T-cell (primary cell): ENCODE data around the gene ELMO2. TPM values are rescaled to one million over a fixed set of nuclear protein-coding genes. Genes with fewer than 3 reads are reported as not detected.

Source experiments
- ATAC-seq, 4 experiments: fragments of 200-7000 bp in 3 of 4; fragments of 150-1000 bp in 1 of 4; cut with Tn5 transposase; replicated peaks in 1 of 4; 1 replicate in 3 of 4; 2 replicates in 1 of 4; pipeline ENCODE4 v1.10.0; 2021; ENCODE audit warnings: moderate library complexity in 3 of 4, mild to moderate bottlenecking in 2 of 4, moderate number of reproducible peaks in 1 of 4
- CTCF ChIA-PET, 2 donors: fragments of 300-600 bp; sonication (Branson Sonifier 250); formaldehyde crosslinking; loops; one replicate each; lab custom pipeline; 2022; ENCODE audit warnings: antibody characterized with exemption in 2 of 2; lab: Charles Lee
- POLR2A ChIA-PET, 2 donors: fragments of 300-600 bp; sonication (Branson Sonifier 250); formaldehyde crosslinking; loops; one replicate each; lab custom pipeline; 2022; ENCODE audit warnings: antibody characterized with exemption in 2 of 2; lab: Charles Lee
- DNase-seq, 35 experiments: peaks; one replicate each; pipeline versions ENCODE4 v3.0.0 to v3.0.0-alpha.2; 2013 to 2023
- H3K27ac ChIP-seq: one replicate; pipeline ENCODE4 v1.5.1; 2013; ENCODE audit warnings: low read length
- H3K27me3 ChIP-seq, 2 experiments: replicated peaks in 1 of 2; 1 replicate in 1 of 2; 2 replicates in 1 of 2; pipeline versions ENCODE4 v1.6.1 to v1.7.0; 2013; ENCODE audit warnings: low read length in 1 of 2, mixed read lengths in 1 of 2; ENCODE audit not compliant: control insufficient read depth in 2 of 2, insufficient read depth in 2 of 2; ENCODE audit errors: extremely low read depth in 1 of 2
- H3K36me3 ChIP-seq, 2 donors: 1 replicate in 1 of 2; 2 replicates in 1 of 2; pipeline versions ENCODE4 v1.6.1 to v1.7.0; 2013; ENCODE audit warnings: low read length in 1 of 2; ENCODE audit not compliant: control insufficient read depth in 2 of 2, insufficient read depth in 1 of 2; ENCODE audit errors: extremely low read depth in 1 of 2
- H3K4me1 ChIP-seq, 2 experiments: 1 replicate in 1 of 2; 2 replicates in 1 of 2; pipeline versions ENCODE4 v1.6.1 to v1.7.0; 2013; ENCODE audit warnings: low read length in 2 of 2, mixed read lengths in 1 of 2; ENCODE audit not compliant: insufficient read depth in 2 of 2, control insufficient read depth in 1 of 2; ENCODE audit errors: extremely low read depth in 1 of 2
- H3K4me3 ChIP-seq, 2 donors: 1 replicate in 1 of 2; 2 replicates in 1 of 2; pipeline versions ENCODE4 v1.5.1 to v1.7.0; 2013; ENCODE audit warnings: mild to moderate bottlenecking in 2 of 2, low read length in 1 of 2, moderate library complexity in 1 of 2; ENCODE audit not compliant: control insufficient read depth in 1 of 2; ENCODE audit errors: extremely low read depth in 1 of 2
- H3K9me3 ChIP-seq: 2 replicates; pipeline ENCODE4 v1.7.0; 2013
- H3K27ac Mint-ChIP-seq, 2 donors: one replicate each; pipeline ENCODE4 v1.8.0; 2020 to 2021; ENCODE audit warnings: mild to moderate bottlenecking in 2 of 2, mixed read lengths in 2 of 2
- H3K27me3 Mint-ChIP-seq, 2 donors: one replicate each; pipeline ENCODE4 v1.8.0; 2021 to 2022; ENCODE audit warnings: mixed read lengths in 2 of 2
- H3K36me3 Mint-ChIP-seq: one replicate; pipeline ENCODE4 v1.8.0; 2021; ENCODE audit warnings: mixed read lengths
- H3K4me1 Mint-ChIP-seq, 3 donors: one replicate each; pipeline ENCODE4 v1.8.0; 2020 to 2022; ENCODE audit warnings: mixed read lengths in 3 of 3, mild to moderate bottlenecking in 1 of 3
- H3K4me3 Mint-ChIP-seq, 3 donors: one replicate each; pipeline ENCODE4 v1.8.0; 2020 to 2022; ENCODE audit warnings: mild to moderate bottlenecking in 3 of 3, mixed read lengths in 3 of 3, moderate library complexity in 3 of 3
- H3K9me3 Mint-ChIP-seq, 3 donors: one replicate each; pipeline ENCODE4 v1.8.0; 2020 to 2022; ENCODE audit warnings: mixed read lengths in 3 of 3
- WGBS: methylation state at CpG from one replicate; pipeline ENCODE4 v1.1.5; 2013; ENCODE audit warnings: missing lambda C conversion rate; ENCODE audit not compliant: insufficient coverage; 5-methylcytosine and 5-hydroxymethylcytosine counted together
- total RNA-seq, 35 experiments: library from RNA in 6 of 35; stranded (reverse) in 6 of 35; fragments of 120-200 nt in 1 of 35; gene quantifications; one replicate each; pipeline versions ENCODE4 v1.2.1 to v1.2.4 and lab custom pipeline; 2013 to 2026

ELMO2 gene
- total RNA-seq, 5 donors from 2014 or later (not counting 1 experiment from before 2014, with no cell fraction given), result 48.8 to 86.6 (median 54.2) TPM

GRCh38 chr20:46358346-46359058 is 47.9 kb downstream of the ELMO2 start:
- H3K4me1 Mint-ChIP-seq, result peaks cover 74 to 85% (median 82%) of the 10 kb centered on the region in 3 donors
- CTCF ChIA-PET, result interaction anchor here (0.5 to 1.3 kb wide), 2 partner anchors 44 to 966 kb away, joined by 4 read pairs; no protein-coding TSS in a partner anchor
- peak overlapping the region in 1 of 3 donors; percentile 6 for H3K4me3 Mint-ChIP-seq
- H3K27ac ChIP-seq, result no peak overlapping the region
- ATAC-seq (no peak), DNase-seq (no peak)
- H3K4me1 ChIP-seq, result peaks cover 23 to 73% of the 10 kb centered on the region in 2 experiments
- WGBS, result 89% methylated on average over 16 of the region's 19 CpGs
- POLR2A ChIA-PET, result no interaction called here
- peaks cover 18% of the 10 kb centered on the region for H3K36me3 Mint-ChIP-seq
- H3K4me3 ChIP-seq, result no peak overlapping the region
- H3K9me3 Mint-ChIP-seq, result no peaks in the 10 kb centered on the region
- H3K27ac Mint-ChIP-seq, result peak overlapping the region; percentile 62 to 85
- H3K9me3 ChIP-seq, result no peaks in the 10 kb centered on the region
- peaks cover 6 to 49% of the 10 kb centered on the region in 2 donors for H3K36me3 ChIP-seq
- H3K27me3 ChIP-seq, result no peaks in the 10 kb centered on the region
- H3K27me3 Mint-ChIP-seq, result no peaks in the 10 kb centered on the region

- Histone ChIP-seq H3K27me3 (no peaks in the 10 kb centered on the region), H3K4me3 (no peak overlapping the region), H3K27ac (peak overlapping the region; percentile 19), H3K9me3 (no peaks in the 10 kb centered on the region), H3K36me3 (peaks cover 14 to 43% of the 10 kb centered on the region in 2 donors), H3K4me1 (peaks cover 12 to 61% of the 10 kb centered on the region in 2 experiments)
- Mint-ChIP-seq H3K4me1 (peaks cover 60 to 78% (median 71%) of the 10 kb centered on the region in 3 donors), H3K4me3 (peak overlapping the region in 1 of 3 donors; percentile 50), H3K36me3 (peaks cover 20% of the 10 kb centered on the region), H3K27ac (peak overlapping the region; percentile 75 to 85), H3K9me3 (no peaks in the 10 kb centered on the region), H3K27me3 (no peaks in the 10 kb centered on the region)
- ATAC-seq (peak; percentile 14 to 27 (median 20)), DNase-seq (no peak)
- 40% methylated on average over 10 of the region's 13 CpGs for WGBS
- POLR2A ChIA-PET, result no interaction called here
- CTCF ChIA-PET, result no interaction called here
Measured at GRCh38 chr20:46357030-46357514, 49.3 kb downstream of the ELMO2 start.

GRCh38 chr20:46356195-46357029 is 50.0 kb downstream of the ELMO2 start:
- H3K9me3 Mint-ChIP-seq, result no peaks in the 10 kb centered on the region
- CTCF ChIA-PET, result no interaction called here
- H3K4me1 Mint-ChIP-seq, result peaks cover 53 to 73% (median 65%) of the 10 kb centered on the region in 3 donors
- peaks cover 21% of the 10 kb centered on the region for H3K36me3 Mint-ChIP-seq
- DNase-seq, result no peak
- peak overlapping the region; percentile 19 for H3K27ac ChIP-seq
- H3K36me3 ChIP-seq, result peaks cover 15 to 50% of the 10 kb centered on the region in 2 donors
- no peaks in the 10 kb centered on the region for H3K27me3 Mint-ChIP-seq
- H3K4me3 Mint-ChIP-seq, result peak overlapping the region in 1 of 3 donors; percentile 50
- POLR2A ChIA-PET, result no interaction called here
- no peak for ATAC-seq
- peaks cover 6 to 54% of the 10 kb centered on the region in 2 experiments for H3K4me1 ChIP-seq
- H3K27me3 ChIP-seq, result no peaks in the 10 kb centered on the region
- 93% methylated on average over 22 of the region's 23 CpGs for WGBS
- no peak overlapping the region for H3K4me3 ChIP-seq
- no peaks in the 10 kb centered on the region for H3K9me3 ChIP-seq
- peak overlapping the region in 1 of 2 donors; percentile 85 for H3K27ac Mint-ChIP-seq

- Mint-ChIP-seq H3K9me3 (no peaks in the 10 kb centered on the region), H3K36me3 (peaks cover 19% of the 10 kb centered on the region), H3K4me1 (peaks cover 47 to 71% (median 58%) of the 10 kb centered on the region in 3 donors), H3K27ac (peak overlapping the region; percentile 36 to 60), H3K4me3 (peak overlapping the region in 1 of 3 donors; percentile 14), H3K27me3 (no peaks in the 10 kb centered on the region)
- CTCF ChIA-PET, result no interaction called here
- H3K27me3 ChIP-seq, result no peaks in the 10 kb centered on the region
- no peaks in the 10 kb centered on the region for H3K9me3 ChIP-seq
- H3K4me1 ChIP-seq, result peaks cover 2 to 48% of the 10 kb centered on the region in 2 experiments
- H3K36me3 ChIP-seq, result peaks cover 15 to 56% of the 10 kb centered on the region in 2 donors
- no peak for ATAC-seq
- no peak overlapping the region for H3K27ac ChIP-seq
- WGBS, result 84% methylated on average over 5 of the region's 7 CpGs
- POLR2A ChIA-PET, result no interaction called here
- H3K4me3 ChIP-seq, result no peak overlapping the region
- no peak for DNase-seq
Measured at GRCh38 chr20:46355778-46356177, 50.6 kb downstream of the ELMO2 start.

GRCh38 chr20:46354920-46355654 is 51.3 kb downstream of the ELMO2 start:
- Histone ChIP-seq H3K27ac (no peak overlapping the region), H3K27me3 (no peaks in the 10 kb centered on the region), H3K9me3 (no peaks in the 10 kb centered on the region), H3K4me3 (no peak overlapping the region), H3K36me3 (peaks cover 15 to 60% of the 10 kb centered on the region in 2 donors), H3K4me1 (peaks cover under 1 to 41% of the 10 kb centered on the region in 2 experiments)
- ChIA-PET CTCF (no interaction called here), POLR2A (no interaction called here)
- H3K27ac Mint-ChIP-seq, result peak overlapping the region; percentile 36 to 60
- no peaks in the 10 kb centered on the region for H3K9me3 Mint-ChIP-seq
- no peaks in the 10 kb centered on the region for H3K27me3 Mint-ChIP-seq
- no peak overlapping the region for H3K4me3 Mint-ChIP-seq
- ATAC-seq (no peak), DNase-seq (no peak)
- peaks cover 19% of the 10 kb centered on the region for H3K36me3 Mint-ChIP-seq
- WGBS, result 92% methylated on average over 14 of the region's 20 CpGs
- H3K4me1 Mint-ChIP-seq, result peaks cover 47 to 75% (median 53%) of the 10 kb centered on the region in 3 donors

- H3K27me3 Mint-ChIP-seq, result no peaks in the 10 kb centered on the region
- WGBS, result 90% methylated on average over 3 of the region's 4 CpGs
- Histone ChIP-seq H3K36me3 (peaks cover 15 to 61% of the 10 kb centered on the region in 2 donors), H3K4me3 (no peak overlapping the region), H3K4me1 (peaks cover 0 to 34% of the 10 kb centered on the region in 2 experiments), H3K9me3 (no peaks in the 10 kb centered on the region), H3K27ac (no peak overlapping the region), H3K27me3 (no peaks in the 10 kb centered on the region)
- no peak for DNase-seq
- POLR2A ChIA-PET, result no interaction called here
- no peak for ATAC-seq
- H3K9me3 Mint-ChIP-seq, result no peaks in the 10 kb centered on the region
- H3K27ac Mint-ChIP-seq, result no peak overlapping the region
- H3K36me3 Mint-ChIP-seq, result peaks cover 21% of the 10 kb centered on the region
- no peak overlapping the region for H3K4me3 Mint-ChIP-seq
- CTCF ChIA-PET, result no interaction called here
- H3K4me1 Mint-ChIP-seq, result peaks cover 41 to 70% (median 47%) of the 10 kb centered on the region in 3 donors
Measured at GRCh38 chr20:46354207-46354555, 52.2 kb downstream of the ELMO2 start.
